Testis (tissue), 2 donors: Measurements from ENCODE around the gene PTGER2.

Experiments used
- CTCF ChIP-seq, 3 experiments: fragments of 450-650 bp in 2 of 3; fragments of 200-600 bp in 1 of 3; sonication (generic) in 1 of 3; IDR thresholded peaks; one replicate each; pipeline ENCODE4 v1.5.1; 2016 to 2019; ENCODE audit warnings: antibody characterized with exemption in 3 of 3, mild to moderate bottlenecking in 2 of 3, moderate library complexity in 1 of 3
- POLR2A ChIP-seq: fragments of 450-650 bp; IDR thresholded peaks from one replicate; pipeline ENCODE4 v1.6.1; 2017; ENCODE audit warnings: antibody characterized with exemption, mild to moderate bottlenecking, moderate library complexity

DNA sequence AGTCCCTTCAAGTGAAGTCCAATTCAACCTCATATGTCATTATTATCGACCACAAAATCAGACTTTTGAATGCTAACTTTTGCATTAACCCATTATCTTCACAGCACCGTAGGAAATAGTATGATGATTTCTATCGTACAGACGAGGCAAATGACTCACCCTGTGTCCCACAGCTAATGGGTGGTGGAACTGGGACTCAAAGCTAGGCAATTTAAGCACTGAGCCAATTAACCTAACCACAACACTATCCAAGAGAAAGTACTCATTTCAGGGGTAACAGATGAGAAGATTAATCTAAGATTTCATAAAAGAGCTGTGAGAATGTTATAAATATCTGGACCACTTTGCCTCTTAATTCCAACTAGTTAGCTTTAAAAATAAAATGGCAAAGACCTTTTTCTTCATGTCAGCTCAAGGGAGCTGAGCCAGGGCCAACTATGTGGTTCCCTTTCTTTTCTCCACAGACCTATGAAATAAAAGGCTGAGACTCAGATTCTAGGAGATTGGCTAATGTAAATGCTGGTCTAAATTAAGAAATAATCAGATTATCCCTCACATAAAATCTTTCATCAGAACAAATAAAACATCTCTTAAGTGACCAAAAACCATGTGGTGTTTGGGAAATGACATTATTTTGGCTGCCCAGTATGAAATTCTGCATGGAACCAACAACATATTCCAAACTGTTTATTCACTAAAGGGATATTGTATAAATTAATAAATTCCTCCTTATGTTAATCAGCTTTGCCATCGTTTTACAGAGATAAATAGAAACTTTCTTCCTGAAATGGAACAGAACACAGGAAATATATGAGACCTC lies 4.9 kb downstream of the PTGER2 start:
- TF ChIP-seq CTCF (IDR thresholded peaks at IDR 0.05), result no peak
- TF ChIP-seq POLR2A, result no peak
